CD14-positive monocyte (primary cell): Measurements from ENCODE around the gene ARL3. TPM values are rescaled to one million over a fixed set of nuclear protein-coding genes. Genes with fewer than 3 reads are reported as not detected.

ENCODE experiments used
- DNase-seq, 3 donors: peaks; one replicate each; pipeline ENCODE4 v3.0.0-alpha.2; 2011 to 2022
- H2AFZ ChIP-seq: 2 replicates; pipeline ENCODE4 v1.6.0; 2012; ENCODE audit warnings: mild to moderate bottlenecking, low read depth, low read length, inconsistent platforms; ENCODE audit not compliant: insufficient read depth, poor library complexity, severe bottlenecking
- H3K27ac ChIP-seq, 2 donors: 1 replicate in 1 of 2; 2 replicates in 1 of 2; pipeline ENCODE4 v1.5.1; 2012 to 2013; ENCODE audit warnings: low read length in 2 of 2, control low read depth in 1 of 2, inconsistent platforms in 1 of 2, low read depth in 1 of 2, mild to moderate bottlenecking in 1 of 2
- H3K27me3 ChIP-seq, 2 donors: one replicate each; pipeline versions ENCODE4 v1.6.0 to v1.6.1; 2011 to 2013; ENCODE audit warnings: low read length in 2 of 2; ENCODE audit not compliant: control insufficient read depth in 2 of 2, insufficient read depth in 2 of 2
- H3K36me3 ChIP-seq, 2 donors: replicated peaks in 1 of 2; 1 replicate in 1 of 2; 2 replicates in 1 of 2; pipeline versions ENCODE4 v1.5.1 to v1.6.1; 2012 to 2013; ENCODE audit warnings: low read length in 2 of 2, control low read depth in 1 of 2, inconsistent platforms in 1 of 2, mild to moderate bottlenecking in 1 of 2; ENCODE audit not compliant: insufficient read depth in 2 of 2, control insufficient read depth in 1 of 2
- H3K4me1 ChIP-seq, 2 donors: 1 replicate in 1 of 2; 2 replicates in 1 of 2; pipeline versions ENCODE4 v1.5.1 to v1.6.1; 2012 to 2013; ENCODE audit warnings: low read length in 2 of 2, control low read depth in 1 of 2, inconsistent platforms in 1 of 2, mild to moderate bottlenecking in 1 of 2, moderate library complexity in 1 of 2; ENCODE audit not compliant: insufficient read depth in 2 of 2, control insufficient read depth in 1 of 2
- H3K4me2 ChIP-seq: replicated peaks from 2 replicates; pipeline ENCODE3; 2012; ENCODE audit warnings: low read length, moderate library complexity, mild to moderate bottlenecking; ENCODE audit not compliant: poor library complexity, severe bottlenecking; ENCODE audit errors: extremely low read depth
- H3K4me3 ChIP-seq, 3 experiments: fragments of 200-600 bp in 1 of 3; sonication (generic) in 1 of 3; replicated peaks in 1 of 3; 1 replicate in 2 of 3; 2 replicates in 1 of 3; pipeline ENCODE4 v1.5.1; 2011 to 2013; ENCODE audit warnings: low read length in 3 of 3, mild to moderate bottlenecking in 3 of 3, control low read depth in 2 of 3, low read depth in 2 of 3, inconsistent platforms in 1 of 3, moderate library complexity in 1 of 3
- H3K79me2 ChIP-seq: 2 replicates; pipeline ENCODE4 v1.6.0; 2012; ENCODE audit warnings: mild to moderate bottlenecking, control low read depth, inconsistent platforms, low read length, moderate library complexity; ENCODE audit not compliant: insufficient read depth
- H3K9ac ChIP-seq: 2 replicates; pipeline ENCODE4 v1.6.0; 2017; ENCODE audit warnings: low read length, mild to moderate bottlenecking; ENCODE audit not compliant: insufficient read depth, poor library complexity, severe bottlenecking
- H3K9me3 ChIP-seq, 2 donors: replicated peaks in 1 of 2; 1 replicate in 1 of 2; 2 replicates in 1 of 2; pipeline versions ENCODE4 v1.5.1 to v1.6.1; 2012 to 2013; ENCODE audit warnings: low read length in 2 of 2, control low read depth in 1 of 2; ENCODE audit not compliant: control insufficient read depth in 1 of 2, insufficient read depth in 1 of 2
- H4K20me1 ChIP-seq: 2 replicates; pipeline ENCODE4 v1.6.0; 2012; ENCODE audit warnings: mild to moderate bottlenecking, low read length, control low read depth, moderate library complexity; ENCODE audit not compliant: insufficient read depth
- H3K27ac Mint-ChIP-seq, 7 donors: one replicate each; pipeline ENCODE4 v1.8.0; 2020; ENCODE audit warnings: mild to moderate bottlenecking in 7 of 7, mixed read lengths in 7 of 7, moderate library complexity in 6 of 7, inconsistent platforms in 2 of 7
- H3K27me3 Mint-ChIP-seq, 3 donors: one replicate each; pipeline ENCODE4 v1.8.0; 2021 to 2022; ENCODE audit warnings: low read depth in 3 of 3, mild to moderate bottlenecking in 3 of 3, mixed read lengths in 3 of 3, moderate library complexity in 3 of 3, inconsistent platforms in 1 of 3
- H3K36me3 Mint-ChIP-seq, 2 donors: one replicate each; pipeline ENCODE4 v1.8.0; 2020; ENCODE audit warnings: mixed read lengths in 2 of 2, inconsistent platforms in 1 of 2, mild to moderate bottlenecking in 1 of 2
- H3K4me1 Mint-ChIP-seq: one replicate; pipeline ENCODE4 v1.8.0; 2020; ENCODE audit warnings: mild to moderate bottlenecking, mixed read lengths
- H3K4me3 Mint-ChIP-seq, 2 donors: one replicate each; pipeline ENCODE4 v1.8.0; 2020; ENCODE audit warnings: mild to moderate bottlenecking in 2 of 2, mixed read lengths in 2 of 2, moderate library complexity in 1 of 2
- H3K9me3 Mint-ChIP-seq, 7 donors: one replicate each; pipeline ENCODE4 v1.8.0; 2020 to 2022; ENCODE audit warnings: mixed read lengths in 7 of 7, mild to moderate bottlenecking in 6 of 7, moderate library complexity in 6 of 7, inconsistent platforms in 2 of 7
- CTCF ChIP-seq: fragments of 200-600 bp; IDR thresholded peaks from one replicate; pipeline ENCODE4 v1.8.0; 2022; ENCODE audit warnings: antibody characterized with exemption, mild to moderate bottlenecking
- WGBS: methylation state at CpG from one replicate; pipeline ENCODE4 v1.1.5; 2013; ENCODE audit warnings: missing lambda C conversion rate; ENCODE audit not compliant: insufficient coverage; 5-methylcytosine and 5-hydroxymethylcytosine counted together
- intact Hi-C, 2 donors: fragments of 100-400 bp; cut with micrococcal nuclease; formaldehyde crosslinking; loops; one replicate each; pipeline versions ENCODE4 v1.15.0 to v1.15.1; 2023
- polyA plus RNA-seq, 3 donors: library from polyadenylated mRNA; depleted of rRNA in 1 of 3; unstranded in 2 of 3; stranded (reverse) in 1 of 3; fragments of 300-500 nt in 2 of 3; fragments of >200 nt in 1 of 3; fragmentation: Illumina TruSeq in 2 of 3; gene quantifications; 1 replicate in 2 of 3; 2 replicates in 1 of 3; pipeline ENCODE4 v1.2.3, GENCODE V29; 2012 to 2021

ARL3 gene
- polyA plus RNA-seq, 3 donors = 2.8 to 6.3 (median 6.0) TPM

GRCh38 chr10:102732661-102733060 lies 18.5 kb upstream of the ARL3 start:
- H3K4me3 Mint-ChIP-seq = no peak overlapping the region
- TF ChIP-seq CTCF = no peak

GRCh38 chr10:102731222-102731800 lies 17.1 kb upstream of the ARL3 start:
- H3K9me3 ChIP-seq = no peaks in the 10 kb centered on the region
- no peak overlapping the region for H3K4me3 ChIP-seq
- TF ChIP-seq CTCF = no peak
- H3K36me3 ChIP-seq = no peaks in the 10 kb centered on the region
- H3K4me1 ChIP-seq = no peaks in the 10 kb centered on the region
- H3K27ac Mint-ChIP-seq = no peak overlapping the region
- no peak overlapping the region for H3K4me2 ChIP-seq
- peaks cover 22 to 36% of the 10 kb centered on the region in 2 donors for H3K36me3 Mint-ChIP-seq
- no peak overlapping the region for H2AFZ ChIP-seq
- no peaks in the 10 kb centered on the region for H3K79me2 ChIP-seq
- no peak overlapping the region for H3K27ac ChIP-seq
- no peak for DNase-seq
- 100% methylated on average over 2 of the region's 5 CpGs for WGBS
- no peaks in the 10 kb centered on the region for H3K9me3 Mint-ChIP-seq
- peaks cover 17% of the 10 kb centered on the region for H3K4me1 Mint-ChIP-seq
- H3K4me3 Mint-ChIP-seq = no peak overlapping the region
- intact Hi-C loops = no loop called here
- H4K20me1 ChIP-seq = no peaks in the 10 kb centered on the region
- no peaks in the 10 kb centered on the region for H3K27me3 ChIP-seq
- no peak overlapping the region for H3K9ac ChIP-seq
- H3K27me3 Mint-ChIP-seq = peaks cover 0 to 4% (median 2%) of the 10 kb centered on the region in 3 donors

More at GRCh38 chr10:102732661-102733060, 18.5 kb upstream of the ARL3 start:
- H4K20me1 ChIP-seq = no peaks in the 10 kb centered on the region
- no peak overlapping the region for H3K4me2 ChIP-seq
- H3K36me3 Mint-ChIP-seq = peaks cover 17 to 26% of the 10 kb centered on the region in 2 donors
- peaks cover 0 to 4% (median 2%) of the 10 kb centered on the region in 3 donors for H3K27me3 Mint-ChIP-seq
- H3K27me3 ChIP-seq = no peaks in the 10 kb centered on the region
- H3K79me2 ChIP-seq = no peaks in the 10 kb centered on the region
- no peak overlapping the region for H3K9ac ChIP-seq
- intact Hi-C loops = no loop called here
- H3K27ac Mint-ChIP-seq = no peak overlapping the region
- H3K9me3 ChIP-seq = no peaks in the 10 kb centered on the region
- no peak overlapping the region for H2AFZ ChIP-seq
- H3K36me3 ChIP-seq = no peaks in the 10 kb centered on the region
- no CpG with 5 or more reads among the region's 1 CpG for whole genome bisulfite sequencing
- no peak for DNase-seq
- H3K4me1 ChIP-seq = no peaks in the 10 kb centered on the region
- no peaks in the 10 kb centered on the region for H3K9me3 Mint-ChIP-seq
- H3K4me3 ChIP-seq = no peak overlapping the region
- H3K4me1 Mint-ChIP-seq = peaks cover 8% of the 10 kb centered on the region
- no peak overlapping the region for H3K27ac ChIP-seq
